ENCODE results near the gene POLR3H. TPM values are rescaled to one million over a fixed set of nuclear protein-coding genes. Genes with fewer than 3 reads are reported as not detected.
"Not testable (repeated sequence)": the region's sequence is repeated elsewhere in the genome, so short reads cannot be mapped to it uniquely, and the experiment has no call there.

Gene POLR3H
- total RNA-seq, result 29.5 and 30.5 TPM in 2 replicates

- intact Hi-C loops (cut with micrococcal nuclease), result loop anchor here (1.0 to 2.0 kb wide), 2 partner anchors 45 to 77 kb away; partner anchors contain the start of genes DESI1, PMM1 and XRCC6
Observed at GRCh38 chr22:41543854-41544670, at the start of gene POLR3H. TSS of gene POLR3H (minus strand) at chr22:41544470. CDS start at chr22:41544101, 369 bp downstream.

GRCh38 chr22:41593336-41593960 is 49.2 kb upstream of the POLR3H start:
- intact Hi-C loops (cut with micrococcal nuclease), result not testable (repeated sequence)

GRCh38 chr22:41589391-41590241 is 45.3 kb upstream of the POLR3H start, which contains the start of gene PMM1:
TSS of gene PMM1 (minus strand) at chr22:41589840. CDS start at chr22:41589805, 35 bp downstream.
- intact Hi-C loops (cut with micrococcal nuclease), result loop anchor here (1.0 to 2.0 kb wide), 3 partner anchors 15 to 45 kb away; partner anchors contain the start of genes DESI1, POLR3H and XRCC6

GRCh38 chr22:41587347-41587723 is 43.1 kb upstream of the POLR3H start:
- intact Hi-C loops (cut with micrococcal nuclease), result no loop called here

GRCh38 chr22:41585898-41586297 is 41.6 kb upstream of the POLR3H start:
- intact Hi-C loops (cut with micrococcal nuclease), result no loop called here

GRCh38 chr22:41584881-41585280 is 40.6 kb upstream of the POLR3H start:
- intact Hi-C loops (cut with micrococcal nuclease), result no loop called here

GRCh38 chr22:41582694-41583093 is 38.4 kb upstream of the POLR3H start:
- intact Hi-C loops (cut with micrococcal nuclease), result no loop called here

- intact Hi-C loops (cut with micrococcal nuclease), result no loop called here
Observed at GRCh38 chr22:41579997-41580355, 35.7 kb upstream of the POLR3H start.

GRCh38 chr22:41579297-41579996 is 35.2 kb upstream of the POLR3H start:
- intact Hi-C loops (cut with micrococcal nuclease), result no loop called here

GRCh38 chr22:41578818-41579217 is 34.5 kb upstream of the POLR3H start:
- intact Hi-C loops (cut with micrococcal nuclease), result no loop called here

- intact Hi-C loops (cut with micrococcal nuclease), result no loop called here
Observed at GRCh38 chr22:41578114-41578513, 33.8 kb upstream of the POLR3H start.

GRCh38 chr22:41576877-41577276 is 32.6 kb upstream of the POLR3H start:
- intact Hi-C loops (cut with micrococcal nuclease), result no loop called here

- intact Hi-C loops (cut with micrococcal nuclease), result no loop called here
Observed at GRCh38 chr22:41575533-41575932, 31.3 kb upstream of the POLR3H start.

- intact Hi-C loops (cut with micrococcal nuclease), result no loop called here
Observed at GRCh38 chr22:41574847-41575381, 30.6 kb upstream of the POLR3H start.

- intact Hi-C loops (cut with micrococcal nuclease), result no loop called here
Observed at GRCh38 chr22:41573677-41574076, 29.4 kb upstream of the POLR3H start.

- intact Hi-C loops (cut with micrococcal nuclease), result not testable (repeated sequence)
Observed at GRCh38 chr22:41572305-41572704, 28.0 kb upstream of the POLR3H start.

- intact Hi-C loops (cut with micrococcal nuclease), result no loop called here
Observed at GRCh38 chr22:41571786-41572185, 27.5 kb upstream of the POLR3H start.

- intact Hi-C loops (cut with micrococcal nuclease), result no loop called here
Observed at GRCh38 chr22:41570221-41570620, 26.0 kb upstream of the POLR3H start.

- intact Hi-C loops (cut with micrococcal nuclease), result no loop called here
Observed at GRCh38 chr22:41568811-41569210, 24.5 kb upstream of the POLR3H start.

GRCh38 chr22:41567512-41567768 is 23.2 kb upstream of the POLR3H start:
- intact Hi-C loops (cut with micrococcal nuclease), result no loop called here

Measured in T-helper 2 cell treated with Interferon-gamma antibody and Interleukin-4, amounts not matched to agents 100 ng/mL and 5 ng/mL, for 36 hours (primary cell).